ENCODE measurements around the gene FAM83G.

GRCh38 chr17:18956581-18956980, 48.0 kb downstream of the FAM83G start:
- no peak for TF ChIP-seq ZNF565 (CRISPR knock-in tag; conservative IDR thresholded peaks at IDR 0.05; ENCODE audit: low read depth)
- no peak for TF ChIP-seq ZFP3 (CRISPR knock-in tag; IDR thresholded peaks at IDR 0.05)
- TF ChIP-seq ISL1 (CRISPR knock-in tag; IDR thresholded peaks at IDR 0.05) = no peak
- TF ChIP-seq ESRRG (CRISPR knock-in tag; IDR thresholded peaks at IDR 0.05) = no peak
- TF ChIP-seq, protein P1, sequence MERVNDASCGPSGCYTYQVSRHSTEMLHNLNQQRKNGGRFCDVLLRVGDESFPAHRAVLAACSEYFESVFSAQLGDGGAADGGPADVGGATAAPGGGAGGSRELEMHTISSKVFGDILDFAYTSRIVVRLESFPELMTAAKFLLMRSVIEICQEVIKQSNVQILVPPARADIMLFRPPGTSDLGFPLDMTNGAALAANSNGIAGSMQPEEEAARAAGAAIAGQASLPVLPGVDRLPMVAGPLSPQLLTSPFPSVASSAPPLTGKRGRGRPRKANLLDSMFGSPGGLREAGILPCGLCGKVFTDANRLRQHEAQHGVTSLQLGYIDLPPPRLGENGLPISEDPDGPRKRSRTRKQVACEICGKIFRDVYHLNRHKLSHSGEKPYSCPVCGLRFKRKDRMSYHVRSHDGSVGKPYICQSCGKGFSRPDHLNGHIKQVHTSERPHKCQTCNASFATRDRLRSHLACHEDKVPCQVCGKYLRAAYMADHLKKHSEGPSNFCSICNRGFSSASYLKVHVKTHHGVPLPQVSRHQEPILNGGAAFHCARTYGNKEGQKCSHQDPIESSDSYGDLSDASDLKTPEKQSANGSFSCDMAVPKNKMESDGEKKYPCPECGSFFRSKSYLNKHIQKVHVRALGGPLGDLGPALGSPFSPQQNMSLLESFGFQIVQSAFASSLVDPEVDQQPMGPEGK (CRISPR knock-in tag; IDR thresholded peaks at IDR 0.05; ENCODE audit: borderline replicate concordance) = no peak
- TF ChIP-seq, protein P2, sequence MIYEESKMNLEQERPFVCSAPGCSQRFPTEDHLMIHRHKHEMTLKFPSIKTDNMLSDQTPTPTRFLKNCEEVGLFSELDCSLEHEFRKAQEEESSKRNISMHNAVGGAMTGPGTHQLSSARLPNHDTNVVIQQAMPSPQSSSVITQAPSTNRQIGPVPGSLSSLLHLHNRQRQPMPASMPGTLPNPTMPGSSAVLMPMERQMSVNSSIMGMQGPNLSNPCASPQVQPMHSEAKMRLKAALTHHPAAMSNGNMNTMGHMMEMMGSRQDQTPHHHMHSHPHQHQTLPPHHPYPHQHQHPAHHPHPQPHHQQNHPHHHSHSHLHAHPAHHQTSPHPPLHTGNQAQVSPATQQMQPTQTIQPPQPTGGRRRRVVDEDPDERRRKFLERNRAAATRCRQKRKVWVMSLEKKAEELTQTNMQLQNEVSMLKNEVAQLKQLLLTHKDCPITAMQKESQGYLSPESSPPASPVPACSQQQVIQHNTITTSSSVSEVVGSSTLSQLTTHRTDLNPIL (CRISPR knock-in tag; IDR thresholded peaks at IDR 0.05; ENCODE audit: low read depth) = no peak
- TF ChIP-seq POU6F1 (CRISPR knock-in tag; IDR thresholded peaks at IDR 0.05; ENCODE audit: borderline replicate concordance, low read depth) = no peak

All from SK-N-SH treated with all-trans-retinoic acid at 6 μM for 48 hours (cell line).